ENCODE data around the gene E2F7.
A peak's percentile ranks its signal among the peaks of the same experiment; 100 is the strongest.

The E2F7 gene

GRCh38 chr12:77016606-77017005, 48.8 kb downstream of the E2F7 start:
- H2BK12ac ChIP-seq (ENCODE audit: low read length): no peak overlapping the region
- no peak overlapping the region for H2AFZ ChIP-seq (ENCODE audit: low read length)
- no peak overlapping the region for H4K8ac ChIP-seq (ENCODE audit: low read depth, low read length)
- no peaks in the 10 kb centered on the region for H3K79me1 ChIP-seq (ENCODE audit: low read depth, low read length)
- no peak overlapping the region for H2BK5ac ChIP-seq (ENCODE audit: low read length)
- H3K9me3 ChIP-seq (replicated peaks in 1 of 2; ENCODE audit: control insufficient read depth in 2 of 2, insufficient read depth in 1 of 2, low read depth in 1 of 2, low read length in 2 of 2): peaks cover 2 to 6% of the 10 kb centered on the region in 2 donors
- no peaks in the 10 kb centered on the region for H3K4me1 ChIP-seq (ENCODE audit: control insufficient read depth in 2 of 2, insufficient read depth in 1 of 2, low read depth in 1 of 2, low read length in 2 of 2)
- WGBS, 2 donors (ENCODE audit: extremely low coverage in 2 of 2, insufficient read length in 2 of 2, insufficient replicate concordance in 1 of 2): no CpG with 5 or more reads among the region's 1 CpG
- H3K18ac ChIP-seq (ENCODE audit: low read length): no peak overlapping the region
- no peak for DNase-seq (ENCODE audit: low spot score)
- peaks cover 15 to 42% of the 10 kb centered on the region in 2 donors for H3K36me3 ChIP-seq (replicated peaks in 1 of 2; ENCODE audit: control insufficient read depth in 2 of 2, insufficient read depth in 2 of 2, low read length in 2 of 2)
- no peak overlapping the region for H2AK5ac ChIP-seq (ENCODE audit: low read depth, low read length)
- no peak overlapping the region for H3K4ac ChIP-seq (ENCODE audit: low read length)
- no peaks in the 10 kb centered on the region for H3K27me3 ChIP-seq (ENCODE audit: control insufficient read depth in 3 of 3, insufficient read depth in 3 of 3, low read depth in 1 of 3, low read length in 3 of 3)
- no peak overlapping the region for H3K4me3 ChIP-seq (ENCODE audit: low read length in 2 of 2)
- H2BK120ac ChIP-seq (ENCODE audit: low read depth, low read length): no peak overlapping the region
- no peak overlapping the region for H3K14ac ChIP-seq (ENCODE audit: low read length)
- H3K23ac ChIP-seq (ENCODE audit: low read depth, low read length, poor library complexity): no peak overlapping the region
- no peak overlapping the region for H4K91ac ChIP-seq (ENCODE audit: low read depth, low read length, poor library complexity)
- no peak overlapping the region for H3K27ac ChIP-seq (replicated peaks; ENCODE audit: low read length)
- no peak overlapping the region for H3K4me2 ChIP-seq (ENCODE audit: insufficient read depth, low read length, poor library complexity, severe bottlenecking)
- no peak overlapping the region for H2BK15ac ChIP-seq (ENCODE audit: low read length)
- H3K9ac ChIP-seq (ENCODE audit: low read depth, low read length, poor library complexity): no peak overlapping the region

- no peaks in the 10 kb centered on the region for H3K79me1 ChIP-seq (ENCODE audit: low read depth, low read length)
- peaks cover 0 to 4% of the 10 kb centered on the region in 2 donors for H3K4me1 ChIP-seq (ENCODE audit: control insufficient read depth in 2 of 2, insufficient read depth in 1 of 2, low read depth in 1 of 2, low read length in 2 of 2)
- H3K23ac ChIP-seq (ENCODE audit: low read depth, low read length, poor library complexity): no peak overlapping the region
- H4K91ac ChIP-seq (ENCODE audit: low read depth, low read length, poor library complexity): no peak overlapping the region
- no peak overlapping the region for H3K4me3 ChIP-seq (ENCODE audit: low read length in 2 of 2)
- no CpG with 5 or more reads among the region's 1 CpG for WGBS, 2 donors (ENCODE audit: extremely low coverage in 2 of 2, insufficient read length in 2 of 2, insufficient replicate concordance in 1 of 2)
- no peak overlapping the region for H3K4ac ChIP-seq (ENCODE audit: low read length)
- no peak overlapping the region for H2BK5ac ChIP-seq (ENCODE audit: low read length)
- no peaks in the 10 kb centered on the region for H3K27me3 ChIP-seq (ENCODE audit: control insufficient read depth in 3 of 3, insufficient read depth in 3 of 3, low read depth in 1 of 3, low read length in 3 of 3)
- no peak overlapping the region for H3K9ac ChIP-seq (ENCODE audit: low read depth, low read length, poor library complexity)
- DNase-seq (ENCODE audit: low spot score): no peak
- H3K9me3 ChIP-seq (replicated peaks in 1 of 2; ENCODE audit: control insufficient read depth in 2 of 2, insufficient read depth in 1 of 2, low read depth in 1 of 2, low read length in 2 of 2): peaks cover 2 to 5% of the 10 kb centered on the region in 2 donors
- no peak overlapping the region for H3K4me2 ChIP-seq (ENCODE audit: insufficient read depth, low read length, poor library complexity, severe bottlenecking)
- H3K18ac ChIP-seq (ENCODE audit: low read length): no peak overlapping the region
- no peak overlapping the region for H4K8ac ChIP-seq (ENCODE audit: low read depth, low read length)
- no peak overlapping the region for H2BK12ac ChIP-seq (ENCODE audit: low read length)
- H2BK120ac ChIP-seq (ENCODE audit: low read depth, low read length): no peak overlapping the region
- H3K14ac ChIP-seq (ENCODE audit: low read length): no peak overlapping the region
- no peak overlapping the region for H2AK5ac ChIP-seq (ENCODE audit: low read depth, low read length)
- H3K36me3 ChIP-seq (replicated peaks in 1 of 2; ENCODE audit: control insufficient read depth in 2 of 2, insufficient read depth in 2 of 2, low read length in 2 of 2): peaks cover 2 to 10% of the 10 kb centered on the region in 2 donors
- H2AFZ ChIP-seq (ENCODE audit: low read length): no peak overlapping the region
- no peak overlapping the region for H3K27ac ChIP-seq (replicated peaks; ENCODE audit: low read length)
- H2BK15ac ChIP-seq (ENCODE audit: low read length): no peak overlapping the region
Measured at GRCh38 chr12:77013091-77013490, 52.3 kb downstream of the E2F7 start.

GRCh38 chr12:77010691-77011548, 54.4 kb downstream of the E2F7 start:
- Histone ChIP-seq H3K9ac (ENCODE audit: low read depth, low read length, poor library complexity) (no peak overlapping the region), H3K4ac (ENCODE audit: low read length) (no peak overlapping the region), H3K4me3 (ENCODE audit: low read length in 2 of 2) (no peak overlapping the region), H3K18ac (ENCODE audit: low read length) (no peak overlapping the region), H2BK5ac (ENCODE audit: low read length) (no peak overlapping the region), H2AK5ac (ENCODE audit: low read depth, low read length) (no peak overlapping the region), H3K79me1 (ENCODE audit: low read depth, low read length) (no peaks in the 10 kb centered on the region), H4K8ac (ENCODE audit: low read depth, low read length) (no peak overlapping the region), H2AFZ (ENCODE audit: low read length) (peak overlapping the region; percentile 67), H2BK120ac (ENCODE audit: low read depth, low read length) (no peak overlapping the region), H3K23ac (ENCODE audit: low read depth, low read length, poor library complexity) (no peak overlapping the region), H4K91ac (ENCODE audit: low read depth, low read length, poor library complexity) (no peak overlapping the region), H3K27ac (replicated peaks; ENCODE audit: low read length) (no peak overlapping the region), H2BK12ac (ENCODE audit: low read length) (no peak overlapping the region), H3K14ac (ENCODE audit: low read length) (no peak overlapping the region), H3K36me3 (replicated peaks in 1 of 2; ENCODE audit: control insufficient read depth in 2 of 2, insufficient read depth in 2 of 2, low read length in 2 of 2) (no peaks in the 10 kb centered on the region), H3K4me1 (ENCODE audit: control insufficient read depth in 2 of 2, insufficient read depth in 1 of 2, low read depth in 1 of 2, low read length in 2 of 2) (peaks cover 0 to 4% of the 10 kb centered on the region in 2 donors), H3K9me3 (replicated peaks in 1 of 2; ENCODE audit: control insufficient read depth in 2 of 2, insufficient read depth in 1 of 2, low read depth in 1 of 2, low read length in 2 of 2) (no peaks in the 10 kb centered on the region), H3K4me2 (ENCODE audit: insufficient read depth, low read length, poor library complexity, severe bottlenecking) (no peak overlapping the region), H2BK15ac (ENCODE audit: low read length) (no peak overlapping the region), H3K27me3 (ENCODE audit: control insufficient read depth in 3 of 3, insufficient read depth in 3 of 3, low read depth in 1 of 3, low read length in 3 of 3) (no peaks in the 10 kb centered on the region)
- WGBS, 2 donors (ENCODE audit: extremely low coverage in 2 of 2, insufficient read length in 2 of 2, insufficient replicate concordance in 1 of 2): no CpG with 5 or more reads among the region's 9 CpGs
- peak; percentile 62 for DNase-seq (ENCODE audit: low spot score)

- Histone ChIP-seq H3K9me3 (replicated peaks in 1 of 2; ENCODE audit: control insufficient read depth in 2 of 2, insufficient read depth in 1 of 2, low read depth in 1 of 2, low read length in 2 of 2) (no peaks in the 10 kb centered on the region), H4K8ac (ENCODE audit: low read depth, low read length) (no peak overlapping the region), H3K23ac (ENCODE audit: low read depth, low read length, poor library complexity) (no peak overlapping the region), H2BK120ac (ENCODE audit: low read depth, low read length) (no peak overlapping the region), H3K4me1 (ENCODE audit: control insufficient read depth in 2 of 2, insufficient read depth in 1 of 2, low read depth in 1 of 2, low read length in 2 of 2) (peaks cover 0 to 4% of the 10 kb centered on the region in 2 donors), H3K4me2 (ENCODE audit: insufficient read depth, low read length, poor library complexity, severe bottlenecking) (no peak overlapping the region), H3K9ac (ENCODE audit: low read depth, low read length, poor library complexity) (no peak overlapping the region), H3K27me3 (ENCODE audit: control insufficient read depth in 3 of 3, insufficient read depth in 3 of 3, low read depth in 1 of 3, low read length in 3 of 3) (no peaks in the 10 kb centered on the region), H3K4me3 (ENCODE audit: low read length in 2 of 2) (no peak overlapping the region), H2BK12ac (ENCODE audit: low read length) (no peak overlapping the region), H2AFZ (ENCODE audit: low read length) (no peak overlapping the region), H4K91ac (ENCODE audit: low read depth, low read length, poor library complexity) (no peak overlapping the region), H3K18ac (ENCODE audit: low read length) (no peak overlapping the region), H2AK5ac (ENCODE audit: low read depth, low read length) (no peak overlapping the region), H3K4ac (ENCODE audit: low read length) (no peak overlapping the region), H3K36me3 (replicated peaks in 1 of 2; ENCODE audit: control insufficient read depth in 2 of 2, insufficient read depth in 2 of 2, low read length in 2 of 2) (no peaks in the 10 kb centered on the region), H2BK15ac (ENCODE audit: low read length) (no peak overlapping the region), H3K27ac (replicated peaks; ENCODE audit: low read length) (no peak overlapping the region), H3K14ac (ENCODE audit: low read length) (no peak overlapping the region), H3K79me1 (ENCODE audit: low read depth, low read length) (no peaks in the 10 kb centered on the region), H2BK5ac (ENCODE audit: low read length) (no peak overlapping the region)
- WGBS, 2 donors (ENCODE audit: extremely low coverage in 2 of 2, insufficient read length in 2 of 2, insufficient replicate concordance in 1 of 2): no CpG with 5 or more reads among the region's 5 CpGs
- DNase-seq (ENCODE audit: low spot score): no peak
Measured at GRCh38 chr12:77007476-77007875, 57.9 kb downstream of the E2F7 start.
